K562 (cell line): ENCODE measurements around the gene CPNE9. TPM values are rescaled to one million over a fixed set of nuclear protein-coding genes. Genes with fewer than 3 reads are reported as not detected.
A peak's percentile ranks its signal among the peaks of the same experiment; 100 is the strongest.

ENCODE experiments used
- AFF1 ChIP-seq, 2 experiments: fragments of 450-650 bp; IDR thresholded peaks; 2 replicates each; pipeline ENCODE4 v1.6.1; 2018; ENCODE audit warnings: mild to moderate bottlenecking in 2 of 2, low read depth in 1 of 2; ENCODE audit not compliant: partially characterized antibody in 2 of 2
- ATF7 ChIP-seq: fragments of 450-650 bp; IDR thresholded peaks from 2 replicates; pipeline ENCODE4 v1.7.1; 2014; ENCODE audit warnings: mild to moderate bottlenecking, moderate library complexity
- BRCA1 ChIP-seq, 2 experiments: fragments of 450-650 bp in 1 of 2; sonication (generic) in 1 of 2; formaldehyde crosslinking in 1 of 2; IDR thresholded peaks; 2 replicates each; pipeline versions ENCODE4 v1.5.0 to v1.6.1; 2017 to 2020; ENCODE audit warnings: mild to moderate bottlenecking in 1 of 2, missing genetic modification reagents in 1 of 2
- CGGBP1 ChIP-seq: fragments of 250-450 bp; sonication (Bioruptor Pico); IDR thresholded peaks from 2 replicates; pipeline ENCODE4 v1.9.0; 2021; ENCODE audit warnings: mild to moderate bottlenecking
- CTCF ChIP-seq, 3 experiments: IDR thresholded peaks in 2 of 3; conservative IDR thresholded peaks in 1 of 3; 2 replicates each; pipeline ENCODE4 v1.5.1; 2011 to 2012; ENCODE audit warnings: low read length in 3 of 3, mild to moderate bottlenecking in 3 of 3, control low read depth in 2 of 3, improper control_type of control experiment in 1 of 3, inconsistent platforms in 1 of 3, low read depth in 1 of 3, mixed read lengths in 1 of 3, moderate library complexity in 1 of 3; ENCODE audit not compliant: insufficient read depth in 2 of 3
- DIDO1 ChIP-seq: fragments of 450-650 bp; IDR thresholded peaks from 2 replicates; pipeline ENCODE4 v1.6.1; 2016; ENCODE audit warnings: low read depth, missing biosample characterization, missing genetic modification characterization
- ETV5 ChIP-seq: sonication (generic); formaldehyde crosslinking; IDR thresholded peaks from 2 replicates; pipeline ENCODE4 v1.4.0; 2020; ENCODE audit warnings: low read depth, mild to moderate bottlenecking, missing genetic modification reagents
- FIP1L1 ChIP-seq: fragments of 200-400 bp; formaldehyde crosslinking; IDR thresholded peaks from 2 replicates; pipeline ENCODE4 v1.6.1; 2018; ENCODE audit warnings: mild to moderate bottlenecking, low read depth, low read length; ENCODE audit not compliant: poor library complexity, severe bottlenecking
- HDAC1 ChIP-seq, 2 experiments: fragments of 450-650 bp; IDR thresholded peaks; 2 replicates each; pipeline ENCODE4 v1.6.1; 2016 to 2017; ENCODE audit warnings: inconsistent platforms in 1 of 2, mild to moderate bottlenecking in 1 of 2, moderate library complexity in 1 of 2
- KAT2B ChIP-seq: IDR thresholded peaks from one replicate; pipeline ENCODE4 v1.6.1; 2012; ENCODE audit warnings: low read depth, mild to moderate bottlenecking, control low read depth, inconsistent platforms, low read length, moderate library complexity
- KDM2B ChIP-seq: fragments of 250-450 bp; sonication (Bioruptor Pico); IDR thresholded peaks from 2 replicates; pipeline ENCODE4 v1.8.0; 2021; ENCODE audit warnings: mild to moderate bottlenecking, moderate library complexity
- MECOM ChIP-seq: fragments of 250-450 bp; sonication (Bioruptor Pico); IDR thresholded peaks from 2 replicates; pipeline ENCODE4 v1.8.0; 2022; ENCODE audit warnings: inconsistent platforms
- MED1 ChIP-seq: sonication (generic); formaldehyde crosslinking; IDR thresholded peaks from 2 replicates; pipeline ENCODE4 v1.8.1; 2023; ENCODE audit warnings: missing genetic modification reagents, borderline replicate concordance
- MYC ChIP-seq, 2 experiments: fragments of 250-450 bp in 1 of 2; sonication (Bioruptor Pico) in 1 of 2; IDR thresholded peaks; 2 replicates each; pipeline versions ENCODE4 v1.5.1 to v1.6.1; 2012 to 2021; ENCODE audit warnings: low read depth in 2 of 2, borderline replicate concordance in 1 of 2, improper control_type of control experiment in 1 of 2, low read length in 1 of 2, mild to moderate bottlenecking in 1 of 2, moderate library complexity in 1 of 2
- PKNOX1 ChIP-seq: fragments of 450-650 bp; IDR thresholded peaks from 2 replicates; pipeline ENCODE4 v1.6.1; 2016
- POLR2G ChIP-seq: fragments of 200-400 bp; formaldehyde crosslinking; IDR thresholded peaks from 2 replicates; pipeline ENCODE4 v1.6.1; 2017; ENCODE audit warnings: low read depth, mild to moderate bottlenecking, antibody characterized with exemption, low read length, moderate library complexity
- SOX6 ChIP-seq: fragments of 450-650 bp; IDR thresholded peaks from 2 replicates; pipeline ENCODE4 v1.6.1; 2014; ENCODE audit warnings: mild to moderate bottlenecking
- ZNF12 ChIP-seq: sonication (generic); formaldehyde crosslinking; IDR thresholded peaks from 2 replicates; pipeline ENCODE4 v1.4.0; 2020; ENCODE audit warnings: mild to moderate bottlenecking, missing genetic modification reagents
- ZNF175 ChIP-seq: fragments of 200-800 bp; sonication (Bioruptor generic); IDR thresholded peaks from 2 replicates; pipeline ENCODE4 v1.6.1; 2016; ENCODE audit warnings: low read depth, mild to moderate bottlenecking, missing genetic modification characterization, missing compliant biosample characterization
- ZNF699 ChIP-seq: fragments of 250-450 bp; sonication (Bioruptor Pico); IDR thresholded peaks from 2 replicates; pipeline ENCODE4 v1.8.0; 2021; ENCODE audit warnings: mild to moderate bottlenecking, moderate library complexity; ENCODE audit not compliant: insufficient replicate concordance
- ZNF785 ChIP-seq: fragments of 250-450 bp; sonication (Bioruptor Pico); IDR thresholded peaks from 2 replicates; pipeline ENCODE4 v1.4.0; 2020; ENCODE audit warnings: mild to moderate bottlenecking
- polyA plus RNA-seq, 8 experiments: library from polyadenylated mRNA; depleted of rRNA in 4 of 8; stranded (reverse) in 5 of 8; unstranded in 3 of 8; fragments of >200 nt; fragmentation: Nextera tagmentation in 2 of 8; fragmentation: Illumina TruSeq in 1 of 8; extraction: Ambion mirVana in 2 of 8; extraction: Trizol in 1 of 8; gene quantifications; 2 replicates each; pipeline versions ENCODE4 v1.2.1 to v1.2.3, GENCODE V29; 2011 to 2014; ENCODE audit warnings: inconsistent platforms in 1 of 8, missing spikeins in 1 of 8
- total RNA-seq, 7 experiments: library from RNA; depleted of rRNA in 6 of 7; stranded (reverse); fragments of >200 nt in 6 of 7; fragmentation: Illumina TruSeq in 2 of 7; extraction: Trizol in 2 of 7; gene quantifications; 2 replicates each; pipeline versions ENCODE4 v1.2.1 to v1.2.3, GENCODE V29; 2011 to 2021; ENCODE audit warnings: low replicate concordance in 1 of 7

The CPNE9 gene
- total and polyA plus RNA-seq, 9 of the 15 experiments (the other 6 are each of a cell fraction or from before 2014, with no cell fraction given): 0.22 to 0.56 (median 0.29) TPM; not detected in 3

GRCh38 chr3:9727041-9727595, 23.5 kb downstream of the CPNE9 start (continued):
- TF ChIP-seq KAT2B (no peak), DIDO1 (no peak), SOX6 (0 out of 2 replicates have a peak, but pooled peaks have one; percentile 23), ZNF785 (no peak), AFF1 (IDR thresholded peaks at IDR 0.05; ENCODE audit: low read depth in 1 of 2, partially characterized antibody in 2 of 2) (no peak), MYC (IDR thresholded peaks at IDR 0.05; ENCODE audit: low read depth, low read length) (peak; percentile 18; the same call in 1 of the 2 replicates), MYC (CRISPR knock-in tag; IDR thresholded peaks at IDR 0.05; ENCODE audit: borderline replicate concordance, low read depth) (no peak), HDAC1 (IDR thresholded peaks at IDR 0.05) (0 out of 4 replicates have a peak, but pooled peaks of 1 of the 2 experiments have one; percentile 26), FIP1L1 (no peak), BRCA1 (IDR thresholded peaks at IDR 0.05) (no peak), BRCA1 (CRISPR knock-in tag; IDR thresholded peaks at IDR 0.05) (no peak), ZNF175 (no peak), ZNF699 (CRISPR knock-in tag) (no peak), KDM2B (CRISPR knock-in tag) (no peak), POLR2G (no peak), ETV5 (no peak), ATF7 (0 out of 2 replicates have a peak, but pooled peaks have one; percentile 25), PKNOX1 (0 out of 2 replicates have a peak, but pooled peaks have one; percentile 31), ZNF12 (CRISPR knock-in tag) (no peak), CTCF (IDR thresholded peaks at IDR 0.05 in 2 of 3, conservative IDR thresholded peaks at IDR 0.05 in 1 of 3; ENCODE audit: insufficient read depth in 2 of 3, low read depth in 1 of 3, low read length in 3 of 3) (peak; percentile 71 to 87 (median 84)), MED1 (CRISPR knock-in tag) (no peak), CGGBP1 (CRISPR knock-in tag) (no peak), MECOM (no peak)
